ENCODE results near the gene KDM3B. TPM values are rescaled to one million over a fixed set of nuclear protein-coding genes. Genes with fewer than 3 reads are reported as not detected.

Gene KDM3B
- total and polyA plus RNA-seq, 9 of the 15 experiments (the other 6 are each of a cell fraction or from before 2014, with no cell fraction given) = 13.8 to 62.8 (median 41.9) TPM

- TF ChIP-seq ZNF592 (IDR thresholded peaks at IDR 0.05) (no peak), ZNF699 (CRISPR knock-in tag; IDR thresholded peaks at IDR 0.05; ENCODE audit: insufficient replicate concordance) (no peak), CXXC5 (CRISPR knock-in tag; IDR thresholded peaks at IDR 0.05) (peak; percentile 49), HIVEP1 (CRISPR knock-in tag; IDR thresholded peaks at IDR 0.05) (no peak; the same call in 1 of the 2 replicates), ZKSCAN8 (CRISPR knock-in tag; IDR thresholded peaks at IDR 0.05) (no peak), ZNF436 (CRISPR knock-in tag; IDR thresholded peaks at IDR 0.05) (no peak), HMG20A (CRISPR knock-in tag; conservative IDR thresholded peaks at IDR 0.05) (no peak), ZNF511 (CRISPR knock-in tag; IDR thresholded peaks at IDR 0.05) (peak; percentile 18; the same call in 1 of the 2 replicates), KDM2B (CRISPR knock-in tag; IDR thresholded peaks at IDR 0.05) (no peak), SIN3B (IDR thresholded peaks at IDR 0.05; ENCODE audit: low read depth) (no peak), MITF (IDR thresholded peaks at IDR 0.05) (no peak), HDAC8 (tag; IDR thresholded peaks at IDR 0.05) (no peak), RAD21 (CRISPR knock-in tag; conservative IDR thresholded peaks at IDR 0.05 in 1 of 2, IDR thresholded peaks at IDR 0.05 in 1 of 2) (peak; percentile 91 to 96), KLF16 (IDR thresholded peaks at IDR 0.05) (peak; percentile 85), RB1 (IDR thresholded peaks at IDR 0.05; ENCODE audit: low read depth) (peak; percentile 92), ZNF449 (CRISPR knock-in tag; IDR thresholded peaks at IDR 0.05) (no peak), HSF4 (CRISPR knock-in tag; IDR thresholded peaks at IDR 0.05; ENCODE audit: borderline replicate concordance) (no peak), CTBP1 (IDR thresholded peaks at IDR 0.05; ENCODE audit: borderline replicate concordance) (peak; percentile 77)
Observed at GRCh38 chr5:138449501-138450239, 97.2 kb downstream of the KDM3B start (continued).
